Fibroblast of lung (primary cell): ENCODE data around the gene RELL2. TPM values are rescaled to one million over a fixed set of nuclear protein-coding genes. Genes with fewer than 3 reads are reported as not detected.

Experiments
- DNase-seq, 2 donors: peaks; one replicate each; pipeline versions ENCODE4 v3.0.0 to v3.0.0-alpha.2; 2010; ENCODE audit warnings: low read depth in 2 of 2
- H2AFZ ChIP-seq: 2 replicates; pipeline ENCODE4 v1.5.1; 2012; ENCODE audit warnings: low read length, control low read depth, inconsistent platforms
- H3K27ac ChIP-seq: 2 replicates; pipeline ENCODE4 v1.5.1; 2011; ENCODE audit warnings: low read length, control low read depth; ENCODE audit not compliant: insufficient read depth
- H3K27me3 ChIP-seq: 2 replicates; pipeline ENCODE4 v1.5.1; 2011; ENCODE audit warnings: mild to moderate bottlenecking, low read length; ENCODE audit not compliant: control insufficient read depth, insufficient read depth
- H3K36me3 ChIP-seq: 2 replicates; pipeline ENCODE4 v1.5.1; 2011; ENCODE audit warnings: low read length; ENCODE audit not compliant: control insufficient read depth, insufficient read depth
- H3K4me1 ChIP-seq: 2 replicates; pipeline ENCODE4 v1.5.1; 2011; ENCODE audit warnings: low read length; ENCODE audit not compliant: control insufficient read depth, insufficient read depth; ENCODE audit errors: extremely low read depth
- H3K4me2 ChIP-seq: 2 replicates; pipeline ENCODE4 v1.5.1; 2011; ENCODE audit warnings: low read length, control low read depth; ENCODE audit not compliant: insufficient read depth; ENCODE audit errors: extremely low read depth
- H3K4me3 ChIP-seq, 4 experiments: fragments of 200-600 bp in 1 of 4; sonication (generic) in 1 of 4; replicated peaks in 1 of 4; 2 replicates each; pipeline ENCODE4 v1.5.1; 2011 to 2016; ENCODE audit warnings: low read length in 4 of 4, low read depth in 3 of 4, mild to moderate bottlenecking in 3 of 4, control low read depth in 2 of 4, inconsistent platforms in 1 of 4, mixed read lengths in 1 of 4; ENCODE audit not compliant: insufficient read depth in 1 of 4; ENCODE audit errors: control extremely low read depth in 1 of 4
- H3K79me2 ChIP-seq: 2 replicates; pipeline ENCODE4 v1.5.1; 2012; ENCODE audit warnings: mild to moderate bottlenecking, low read length, inconsistent platforms; ENCODE audit not compliant: control insufficient read depth, insufficient read depth
- H3K9ac ChIP-seq: 2 replicates; pipeline ENCODE4 v1.5.1; 2011; ENCODE audit warnings: mild to moderate bottlenecking, low read length, control low read depth; ENCODE audit not compliant: insufficient read depth
- H3K9me3 ChIP-seq: 2 replicates; pipeline ENCODE4 v1.5.1; 2012; ENCODE audit warnings: low read depth, low read length; ENCODE audit not compliant: control insufficient read depth, insufficient read depth
- H4K20me1 ChIP-seq: 2 replicates; pipeline ENCODE4 v1.5.1; 2011; ENCODE audit warnings: low read length; ENCODE audit not compliant: control insufficient read depth, insufficient read depth; ENCODE audit errors: extremely low read depth
- CTCF ChIP-seq, 2 donors: IDR thresholded peaks in 1 of 2; conservative IDR thresholded peaks in 1 of 2; 1 replicate in 1 of 2; 2 replicates in 1 of 2; pipeline ENCODE4 v1.5.1; 2011 to 2012; ENCODE audit warnings: low read length in 2 of 2, control low read depth in 1 of 2, inconsistent platforms in 1 of 2, low read depth in 1 of 2, mild to moderate bottlenecking in 1 of 2
- EZH2 ChIP-seq: IDR thresholded peaks from 2 replicates; pipeline ENCODE4 v1.5.1; 2012; ENCODE audit warnings: low read length, control low read depth, mild to moderate bottlenecking; ENCODE audit errors: missing control alignments
- polyA plus RNA-seq, 2 donors: library from polyadenylated mRNA; depleted of rRNA in 1 of 2; stranded (reverse) in 1 of 2; unstranded in 1 of 2; fragments of >200 nt; gene quantifications; 2 replicates each; pipeline ENCODE4 v1.2.1, GENCODE V29; 2011 to 2012; ENCODE audit warnings: missing spikeins in 1 of 2
- total RNA-seq: library from RNA; depleted of rRNA; stranded (reverse); fragments of >200 nt; gene quantifications from 2 replicates; pipeline ENCODE4 v1.2.1, GENCODE V29; 2014

RELL2 gene
- total and polyA plus RNA-seq, 2 donors (not counting 1 experiment from before 2014, with no cell fraction given) = 3.0 to 3.7 TPM

GRCh38 chr5:141672841-141673813 is 36.3 kb downstream of the RELL2 start:
- no peak for DNase-seq

GRCh38 chr5:141674747-141675146 is 38.0 kb downstream of the RELL2 start:
- Histone ChIP-seq H2AFZ (no peak overlapping the region), H3K27ac (no peak overlapping the region), H3K9me3 (no peaks in the 10 kb centered on the region), H3K9ac (no peak overlapping the region), H3K4me3 (no peak overlapping the region), H3K4me2 (no peak overlapping the region), H3K4me1 (no peaks in the 10 kb centered on the region), H3K79me2 (no peaks in the 10 kb centered on the region), H3K27me3 (no peaks in the 10 kb centered on the region), H4K20me1 (no peaks in the 10 kb centered on the region), H3K36me3 (peaks cover 2% of the 10 kb centered on the region)
- TF ChIP-seq EZH2 = no peak
- TF ChIP-seq CTCF (conservative IDR thresholded peaks at IDR 0.05 in 1 of 2, IDR thresholded peaks at IDR 0.05 in 1 of 2; ENCODE audit: low read depth in 1 of 2, low read length in 2 of 2) = no peak
- no peak for DNase-seq

More at GRCh38 chr5:141672841-141673813, 36.3 kb downstream of the RELL2 start:
- H3K4me2 ChIP-seq = no peak overlapping the region
- no peak overlapping the region for H3K9ac ChIP-seq
- H2AFZ ChIP-seq = no peak overlapping the region
- H3K4me1 ChIP-seq = no peaks in the 10 kb centered on the region
- H3K9me3 ChIP-seq = no peaks in the 10 kb centered on the region
- H3K4me3 ChIP-seq = no peak overlapping the region
- H4K20me1 ChIP-seq = no peaks in the 10 kb centered on the region
- H3K79me2 ChIP-seq = no peaks in the 10 kb centered on the region
- no peaks in the 10 kb centered on the region for H3K27me3 ChIP-seq
- TF ChIP-seq EZH2 (no peak), CTCF (conservative IDR thresholded peaks at IDR 0.05 in 1 of 2, IDR thresholded peaks at IDR 0.05 in 1 of 2; ENCODE audit: low read depth in 1 of 2, low read length in 2 of 2) (no peak)
- no peaks in the 10 kb centered on the region for H3K36me3 ChIP-seq
- H3K27ac ChIP-seq = no peak overlapping the region

GRCh38 chr5:141675672-141676071 is 38.9 kb downstream of the RELL2 start:
- no peak for DNase-seq
- Histone ChIP-seq H3K4me3 (no peak overlapping the region), H2AFZ (no peak overlapping the region), H3K4me1 (peaks cover 4% of the 10 kb centered on the region), H3K4me2 (no peak overlapping the region), H3K79me2 (no peaks in the 10 kb centered on the region), H4K20me1 (no peaks in the 10 kb centered on the region), H3K27me3 (no peaks in the 10 kb centered on the region), H3K36me3 (peaks cover 2% of the 10 kb centered on the region), H3K27ac (no peak overlapping the region), H3K9me3 (no peaks in the 10 kb centered on the region), H3K9ac (no peak overlapping the region)
- no peak for TF ChIP-seq CTCF (conservative IDR thresholded peaks at IDR 0.05 in 1 of 2, IDR thresholded peaks at IDR 0.05 in 1 of 2; ENCODE audit: low read depth in 1 of 2, low read length in 2 of 2)
- TF ChIP-seq EZH2 = no peak
